Endothelial cell (in vitro differentiated cells): ENCODE measurements around the gene GNAZ. TPM values are rescaled to one million over a fixed set of nuclear protein-coding genes. Genes with fewer than 3 reads are reported as not detected.

Source experiments
- DNase-seq: peaks from one replicate; pipeline ENCODE4 v3.0.0; 2021; ENCODE audit warnings: low spot score
- H3K27ac Mint-ChIP-seq: one replicate; pipeline ENCODE4 v1.8.0; 2021; ENCODE audit warnings: mixed read lengths, inconsistent platforms; ENCODE audit not compliant: unreplicated experiment
- H3K27me3 Mint-ChIP-seq: one replicate; pipeline ENCODE4 v1.8.0; 2021; ENCODE audit warnings: mild to moderate bottlenecking, moderate library complexity, mixed read lengths, inconsistent platforms; ENCODE audit not compliant: unreplicated experiment
- H3K36me3 Mint-ChIP-seq: one replicate; pipeline ENCODE4 v1.8.0; 2021; ENCODE audit warnings: mild to moderate bottlenecking, low read depth, mixed read lengths, inconsistent platforms; ENCODE audit not compliant: unreplicated experiment
- H3K4me1 Mint-ChIP-seq: one replicate; pipeline ENCODE4 v1.8.0; 2021; ENCODE audit warnings: mild to moderate bottlenecking, mixed read lengths, inconsistent platforms; ENCODE audit not compliant: unreplicated experiment
- H3K4me3 Mint-ChIP-seq: one replicate; pipeline ENCODE4 v1.8.0; 2021; ENCODE audit warnings: mild to moderate bottlenecking, mixed read lengths, inconsistent platforms; ENCODE audit not compliant: unreplicated experiment
- H3K9me3 Mint-ChIP-seq: one replicate; pipeline ENCODE4 v1.8.0; 2021; ENCODE audit warnings: mixed read lengths, inconsistent platforms; ENCODE audit not compliant: unreplicated experiment
- CTCF ChIP-seq: fragments of 200-600 bp; sonication (generic); IDR thresholded peaks from one replicate; pipeline ENCODE4 v1.5.0; 2021; ENCODE audit warnings: antibody characterized with exemption; ENCODE audit not compliant: unreplicated experiment
- total RNA-seq: library from RNA; stranded (reverse); fragmentation: NEBNext Ultra II Directional; extraction: Animal tissue kit (Norgen Biotek cat#: 25700); gene quantifications from one replicate; pipeline ENCODE4 v1.2.1, GENCODE V29; 2021; ENCODE audit not compliant: unreplicated experiment

GNAZ gene
- total RNA-seq, 1 donor from 2014 or later: 0.21 TPM

- no peak for DNase-seq
- no peak overlapping the region for H3K27ac Mint-ChIP-seq
- H3K4me3 Mint-ChIP-seq: no peak overlapping the region
- H3K36me3 Mint-ChIP-seq: no peaks in the 10 kb centered on the region
- H3K4me1 Mint-ChIP-seq: no peaks in the 10 kb centered on the region
- TF ChIP-seq CTCF: no peak
- no peaks in the 10 kb centered on the region for H3K9me3 Mint-ChIP-seq
- H3K27me3 Mint-ChIP-seq: peaks cover 20% of the 10 kb centered on the region
These were observed 22.9 kb downstream of the GNAZ start for GRCh38 chr22:23093051-23093788.

- Mint-ChIP-seq H3K4me1 (no peaks in the 10 kb centered on the region), H3K27ac (no peak overlapping the region), H3K9me3 (no peaks in the 10 kb centered on the region)
These were observed 23.9 kb downstream of the GNAZ start for GRCh38 chr22:23094260-23094659.

GRCh38 chr22:23094695-23095681, 24.7 kb downstream of the GNAZ start:
- Mint-ChIP-seq H3K9me3 (no peaks in the 10 kb centered on the region), H3K36me3 (no peaks in the 10 kb centered on the region), H3K27ac (no peak overlapping the region), H3K27me3 (peaks cover 20% of the 10 kb centered on the region), H3K4me3 (no peak overlapping the region), H3K4me1 (no peaks in the 10 kb centered on the region)
- TF ChIP-seq CTCF: no peak
- DNase-seq: no peak

More at GRCh38 chr22:23094260-23094659, 23.9 kb downstream of the GNAZ start:
- H3K4me3 Mint-ChIP-seq: no peak overlapping the region
- no peak for TF ChIP-seq CTCF
- no peaks in the 10 kb centered on the region for H3K36me3 Mint-ChIP-seq
- peaks cover 20% of the 10 kb centered on the region for H3K27me3 Mint-ChIP-seq
- DNase-seq: no peak

GRCh38 chr22:23095733-23096342, 25.5 kb downstream of the GNAZ start:
- Mint-ChIP-seq H3K27ac (no peak overlapping the region), H3K27me3 (peaks cover 21% of the 10 kb centered on the region), H3K36me3 (no peaks in the 10 kb centered on the region), H3K4me1 (no peaks in the 10 kb centered on the region), H3K4me3 (no peak overlapping the region), H3K9me3 (no peaks in the 10 kb centered on the region)
- TF ChIP-seq CTCF: no peak
- no peak for DNase-seq
